ENCODE results near the gene HLA-DQA2.

GRCh38 chr6:32763421-32763820, 22.2 kb downstream of the HLA-DQA2 start, which contains the start of gene HLA-DQB2:
- no peak for TF ChIP-seq POLR2A (IDR thresholded peaks at IDR 0.05)
- TF ChIP-seq, protein P1, sequence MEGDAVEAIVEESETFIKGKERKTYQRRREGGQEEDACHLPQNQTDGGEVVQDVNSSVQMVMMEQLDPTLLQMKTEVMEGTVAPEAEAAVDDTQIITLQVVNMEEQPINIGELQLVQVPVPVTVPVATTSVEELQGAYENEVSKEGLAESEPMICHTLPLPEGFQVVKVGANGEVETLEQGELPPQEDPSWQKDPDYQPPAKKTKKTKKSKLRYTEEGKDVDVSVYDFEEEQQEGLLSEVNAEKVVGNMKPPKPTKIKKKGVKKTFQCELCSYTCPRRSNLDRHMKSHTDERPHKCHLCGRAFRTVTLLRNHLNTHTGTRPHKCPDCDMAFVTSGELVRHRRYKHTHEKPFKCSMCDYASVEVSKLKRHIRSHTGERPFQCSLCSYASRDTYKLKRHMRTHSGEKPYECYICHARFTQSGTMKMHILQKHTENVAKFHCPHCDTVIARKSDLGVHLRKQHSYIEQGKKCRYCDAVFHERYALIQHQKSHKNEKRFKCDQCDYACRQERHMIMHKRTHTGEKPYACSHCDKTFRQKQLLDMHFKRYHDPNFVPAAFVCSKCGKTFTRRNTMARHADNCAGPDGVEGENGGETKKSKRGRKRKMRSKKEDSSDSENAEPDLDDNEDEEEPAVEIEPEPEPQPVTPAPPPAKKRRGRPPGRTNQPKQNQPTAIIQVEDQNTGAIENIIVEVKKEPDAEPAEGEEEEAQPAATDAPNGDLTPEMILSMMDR (IDR thresholded peaks at IDR 0.05): no peak

All from right lobe of liver (tissue), 4 donors.